SK-N-MC (cell line): ENCODE measurements around the gene PSMD13.

Experiments used
- DNase-seq: peaks from one replicate; pipeline ENCODE4 v3.0.0-alpha.2; 2011; ENCODE audit warnings: low read depth, low spot score
- H3K27ac ChIP-seq: fragments of 200-600 bp; sonication (generic); 2 replicates; pipeline ENCODE4 v1.5.1; 2016; ENCODE audit warnings: mixed run types
- H3K36me3 ChIP-seq: fragments of 200-600 bp; sonication (generic); 2 replicates; pipeline ENCODE4 v1.6.1; 2017; ENCODE audit warnings: antibody characterized with exemption, low read length, mixed read lengths; ENCODE audit not compliant: insufficient read depth
- H3K4me3 ChIP-seq: fragments of 200-600 bp; sonication (generic); 2 replicates; pipeline ENCODE4 v1.5.1; 2016
- H3K9ac ChIP-seq: fragments of 200-600 bp; sonication (generic); 2 replicates; pipeline ENCODE4 v1.8.0; 2017; ENCODE audit warnings: mixed run types, mixed read lengths; ENCODE audit not compliant: insufficient read length
- H3K9me3 ChIP-seq: fragments of 200-600 bp; sonication (generic); 2 replicates; pipeline ENCODE4 v1.6.1; 2017; ENCODE audit warnings: low read depth, mild to moderate bottlenecking, antibody characterized with exemption, low read length, moderate library complexity, mixed read lengths
- EZH2 ChIP-seq: fragments of 200-600 bp; sonication (generic); IDR thresholded peaks from one replicate; pipeline ENCODE4 v1.6.1; 2017; ENCODE audit warnings: antibody characterized with exemption
- FOXP2 ChIP-seq: optimal IDR thresholded peaks from 2 replicates; pipeline ENCODE3; 2011; ENCODE audit warnings: mild to moderate bottlenecking, moderate library complexity; ENCODE audit not compliant: insufficient read depth; ENCODE audit errors: extremely low read length, control extremely low read depth
- POLR2AphosphoS5 ChIP-seq: IDR thresholded peaks from 2 replicates; pipeline ENCODE4 v1.6.1; 2012; ENCODE audit warnings: mild to moderate bottlenecking, low read depth, low read length, borderline replicate concordance

PSMD13 gene

DNA sequence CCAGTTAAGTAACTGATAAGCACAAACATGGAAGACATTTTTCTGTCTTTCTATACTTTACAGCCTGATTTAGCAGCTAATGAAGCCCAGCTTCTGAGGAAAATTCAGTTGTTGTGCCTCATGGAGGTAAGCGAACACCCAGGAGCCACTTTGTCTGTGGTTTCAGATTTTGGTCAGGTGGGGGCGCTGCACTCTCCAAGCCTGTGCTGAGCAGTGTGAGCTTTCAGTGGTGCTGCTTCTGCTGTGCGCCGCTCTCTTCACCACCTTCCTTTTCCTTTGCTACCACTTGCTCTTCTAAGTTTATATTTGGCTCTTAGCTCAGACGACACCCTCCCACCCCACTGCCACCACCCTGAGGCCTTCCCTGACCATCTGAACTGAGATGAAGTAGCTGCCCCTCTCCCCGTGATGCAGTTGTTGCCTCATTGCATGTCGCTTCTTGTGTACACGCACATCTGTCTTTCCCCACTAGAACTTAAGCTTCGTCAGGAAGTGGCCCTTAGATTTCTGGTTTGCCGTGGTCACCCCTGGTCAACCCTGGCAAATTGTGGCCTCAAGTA is 14.0 kb downstream of the PSMD13 start:
- H3K4me3 ChIP-seq: no peak overlapping the region
- peaks cover 68% of the 10 kb centered on the region for H3K36me3 ChIP-seq
- H3K9me3 ChIP-seq: no peaks in the 10 kb centered on the region
- DNase-seq: no peak
- no peak overlapping the region for H3K9ac ChIP-seq
- H3K27ac ChIP-seq: peak overlapping the region; percentile 35; the same call in 1 of the 2 replicates
- TF ChIP-seq POLR2AphosphoS5 (no peak), EZH2 (no peak), FOXP2 (no peak)

DNA sequence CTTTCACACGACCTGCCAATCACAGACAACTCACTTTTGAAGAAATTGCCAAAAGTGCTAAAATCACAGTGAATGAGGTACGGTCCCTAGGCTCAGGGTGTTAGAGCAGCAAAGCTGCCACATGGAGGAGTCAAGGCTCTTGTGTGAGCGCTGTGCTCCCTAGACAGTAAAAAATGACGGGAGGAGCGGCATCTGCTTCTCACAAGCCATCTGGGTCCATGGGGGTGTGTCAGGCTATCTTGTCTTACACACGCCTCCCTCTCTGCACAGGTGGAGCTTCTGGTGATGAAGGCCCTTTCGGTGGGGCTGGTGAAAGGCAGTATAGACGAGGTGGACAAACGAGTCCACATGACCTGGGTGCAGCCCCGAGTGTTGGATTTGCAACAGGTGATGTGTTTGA is 14.8 kb downstream of the PSMD13 start:
- Histone ChIP-seq H3K36me3 (peaks cover 61% of the 10 kb centered on the region), H3K27ac (no peak overlapping the region), H3K9me3 (no peaks in the 10 kb centered on the region), H3K4me3 (no peak overlapping the region), H3K9ac (no peak overlapping the region)
- DNase-seq: no peak
- TF ChIP-seq POLR2AphosphoS5 (no peak), EZH2 (no peak), FOXP2 (no peak)

DNA sequence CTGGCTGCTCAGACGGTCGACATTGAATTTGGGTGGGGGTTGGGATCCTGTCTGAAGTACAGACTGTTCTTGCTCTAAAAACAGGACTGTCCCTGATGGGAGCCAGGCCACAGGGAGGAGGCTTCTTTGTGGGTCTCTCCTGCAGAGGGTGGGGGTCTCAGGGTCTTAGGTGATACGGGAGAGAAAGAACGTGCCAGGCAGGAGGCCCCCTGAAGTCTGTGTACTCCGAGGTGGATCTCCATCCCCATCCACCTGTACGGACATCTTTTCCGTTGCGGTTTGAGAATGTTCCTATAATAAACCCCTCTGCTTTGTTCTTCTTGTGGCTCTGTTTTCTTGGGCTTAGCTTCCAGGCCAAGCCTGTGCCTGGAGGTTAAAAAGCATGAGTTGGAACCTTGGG is 15.9 kb downstream of the PSMD13 start:
- peaks cover 50% of the 10 kb centered on the region for H3K36me3 ChIP-seq
- H3K9ac ChIP-seq: no peak overlapping the region
- DNase-seq: no peak
- H3K27ac ChIP-seq: no peak overlapping the region
- no peaks in the 10 kb centered on the region for H3K9me3 ChIP-seq
- TF ChIP-seq FOXP2 (no peak), POLR2AphosphoS5 (no peak)
- H3K4me3 ChIP-seq: no peak overlapping the region

DNA sequence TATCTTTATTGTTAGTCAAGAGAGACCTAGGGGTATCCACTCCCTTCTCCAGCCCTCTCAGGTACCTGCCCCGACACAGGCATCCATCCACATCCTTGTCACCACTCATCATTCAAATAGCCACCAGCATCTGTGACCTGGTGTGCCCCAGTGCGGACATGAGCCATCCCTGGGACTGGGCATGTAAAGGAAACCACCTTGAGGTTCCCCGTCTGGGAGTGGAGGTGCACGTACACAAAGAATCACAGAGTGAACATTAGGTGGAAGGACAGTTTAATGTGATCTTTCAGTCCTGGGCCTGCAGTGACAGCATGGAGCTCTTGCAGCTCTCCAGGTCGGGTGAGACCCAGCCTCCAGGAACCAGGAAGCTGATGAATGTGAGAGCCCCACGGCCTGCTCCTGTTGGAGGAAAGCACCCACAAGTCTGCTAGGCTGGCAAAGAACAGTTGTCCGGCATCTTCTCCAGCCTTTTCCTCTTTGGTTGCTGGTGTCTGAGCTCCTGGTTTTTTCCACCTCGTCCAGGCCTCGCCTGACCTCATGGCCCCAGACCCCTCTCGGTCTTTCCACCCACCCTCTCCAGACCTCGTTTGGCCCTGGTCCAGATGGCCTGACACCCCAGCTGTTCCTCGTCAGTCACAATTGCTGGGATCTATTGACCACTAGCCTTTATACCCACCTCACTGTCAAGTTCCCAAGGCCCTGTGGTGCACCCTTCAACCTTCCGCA is 16.5 kb downstream of the PSMD13 start:
- Histone ChIP-seq H3K36me3 (peaks cover 43% of the 10 kb centered on the region), H3K4me3 (no peak overlapping the region)

DNA sequence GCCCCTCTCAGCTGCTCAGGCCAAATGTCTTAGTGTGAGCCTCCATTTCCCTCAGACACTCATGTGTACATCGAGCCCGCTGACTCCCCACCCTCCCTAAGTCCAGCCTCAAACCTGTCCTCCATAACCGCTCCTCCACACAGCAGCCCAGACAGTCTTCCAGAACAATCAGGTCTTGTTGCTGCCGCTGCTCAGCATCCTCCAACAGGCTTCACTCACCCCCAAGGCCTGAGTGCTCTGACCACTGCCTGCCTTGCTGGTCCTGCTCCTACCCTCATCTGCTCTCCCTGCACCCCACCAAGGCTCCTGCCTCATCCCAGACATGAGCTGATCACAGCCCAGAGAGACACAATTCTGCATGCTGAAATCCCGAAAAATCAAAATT is 17.1 kb downstream of the PSMD13 start:
- Histone ChIP-seq H3K9me3 (no peaks in the 10 kb centered on the region), H3K4me3 (no peak overlapping the region), H3K27ac (no peak overlapping the region), H3K9ac (no peak overlapping the region), H3K36me3 (peaks cover 38% of the 10 kb centered on the region)
- DNase-seq: no peak
- TF ChIP-seq POLR2AphosphoS5: no peak
- TF ChIP-seq FOXP2: no peak
- TF ChIP-seq EZH2: no peak

More for the DNA sequence above, 16.5 kb downstream of the PSMD13 start:
- H3K9me3 ChIP-seq: no peaks in the 10 kb centered on the region
- TF ChIP-seq POLR2AphosphoS5 (no peak), FOXP2 (no peak), EZH2 (no peak)
- DNase-seq: no peak
- no peak overlapping the region for H3K9ac ChIP-seq
- no peak overlapping the region for H3K27ac ChIP-seq

DNA sequence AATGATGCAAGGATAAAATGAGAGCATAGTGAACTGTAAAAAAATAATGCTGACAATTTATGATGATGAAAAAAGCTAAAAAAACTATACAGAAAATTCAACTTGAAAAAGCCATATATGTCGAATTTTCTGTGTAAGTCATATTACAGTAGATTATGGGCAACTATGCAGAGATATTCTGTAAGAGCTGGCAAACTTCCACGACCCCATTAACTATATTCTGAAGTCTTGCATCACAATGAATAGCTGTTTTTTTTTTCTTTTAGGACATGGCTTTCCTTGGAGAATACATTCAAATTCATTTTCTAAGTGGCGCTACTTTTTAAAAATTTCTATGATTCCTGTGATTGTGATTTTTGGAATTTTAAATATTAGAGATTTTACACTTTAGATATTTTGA is 18.4 kb downstream of the PSMD13 start:
- TF ChIP-seq POLR2AphosphoS5 (no peak), FOXP2 (no peak), EZH2 (no peak)
- Histone ChIP-seq H3K27ac (peak overlapping the region; percentile 77), H3K9ac (peak overlapping the region; percentile 34), H3K9me3 (no peaks in the 10 kb centered on the region), H3K36me3 (peaks cover 33% of the 10 kb centered on the region), H3K4me3 (no peak overlapping the region)
- peak; percentile 75 for DNase-seq

DNA sequence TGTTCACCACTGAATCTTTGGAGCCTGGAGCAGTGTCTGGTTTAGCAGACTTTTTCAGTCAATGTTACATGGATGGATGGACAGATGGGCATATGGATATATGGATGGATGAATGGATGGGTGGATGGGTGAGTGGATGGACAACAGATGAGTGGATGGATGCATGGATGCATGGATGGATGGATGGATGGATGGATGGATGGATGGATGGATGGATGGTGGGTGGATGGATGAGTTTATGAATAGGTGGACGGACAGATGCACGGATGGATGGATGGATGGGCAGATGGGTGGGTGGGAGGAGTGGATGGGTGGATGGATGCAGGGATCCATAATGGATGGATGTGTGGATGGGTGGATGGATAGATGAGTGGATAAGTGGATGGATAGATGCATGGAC is 19.0 kb downstream of the PSMD13 start:
- DNase-seq: no peak
- peak overlapping the region; percentile 77; the same call in 1 of the 2 replicates for H3K27ac ChIP-seq
- H3K4me3 ChIP-seq: no peak overlapping the region
- peaks cover 27% of the 10 kb centered on the region for H3K36me3 ChIP-seq
- no peaks in the 10 kb centered on the region for H3K9me3 ChIP-seq
- H3K9ac ChIP-seq: no peak overlapping the region
- TF ChIP-seq EZH2 (no peak), FOXP2 (no peak), POLR2AphosphoS5 (no peak)

DNA sequence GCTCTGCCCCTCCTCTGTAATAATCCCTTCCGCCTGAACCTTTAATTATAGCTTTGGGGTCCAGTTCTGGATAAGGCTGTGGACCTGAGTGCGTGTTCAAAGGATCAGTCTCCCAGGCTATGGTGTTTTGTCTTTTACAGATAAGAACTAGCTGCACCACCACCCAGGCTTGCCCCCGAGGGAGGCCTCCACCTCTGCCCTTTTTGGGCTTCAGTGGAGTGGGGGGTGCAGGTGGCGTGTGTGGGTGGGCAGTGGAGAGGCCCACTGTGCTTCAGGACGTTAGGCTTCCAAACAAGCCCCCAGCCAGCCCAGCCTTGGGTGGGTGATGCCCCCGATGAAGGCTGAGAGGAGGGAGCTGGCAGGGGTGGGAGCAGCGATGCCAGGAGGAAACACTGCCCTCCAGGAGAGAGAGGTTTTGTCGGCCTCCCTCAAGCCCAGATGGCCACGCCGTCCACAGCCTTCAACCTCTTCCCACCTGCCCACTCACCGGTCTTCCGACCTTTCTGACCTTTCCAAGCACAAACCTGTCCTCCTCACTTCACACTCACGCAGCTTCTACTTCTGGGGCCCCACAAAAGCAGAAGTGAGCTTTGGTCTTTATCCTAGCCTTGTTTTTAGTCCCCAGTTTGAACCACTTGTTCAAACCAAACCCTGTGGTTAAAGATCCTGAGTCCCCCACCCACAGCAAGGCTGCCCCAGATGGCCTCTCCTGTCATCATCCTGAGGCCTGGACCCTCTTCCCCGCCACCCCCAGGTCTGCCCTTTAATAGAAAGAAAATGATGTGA is 20.4 kb downstream of the PSMD13 start:
- no peak overlapping the region for H3K9ac ChIP-seq
- no peak for DNase-seq

More for the DNA sequence above, 20.4 kb downstream of the PSMD13 start:
- TF ChIP-seq POLR2AphosphoS5 (no peak), FOXP2 (no peak), EZH2 (no peak)
- Histone ChIP-seq H3K4me3 (no peak overlapping the region), H3K9me3 (no peaks in the 10 kb centered on the region), H3K36me3 (peaks cover 14% of the 10 kb centered on the region), H3K27ac (no peak overlapping the region)
